IPS-18a (cell line): ENCODE results near the gene AMPD3.
A peak's percentile ranks its signal among the peaks of the same experiment; 100 is the strongest.

Experiments used
- H3K27ac ChIP-seq: one replicate; pipeline ENCODE4 v1.5.1; 2013; ENCODE audit warnings: low read length
- H3K27me3 ChIP-seq: one replicate; pipeline ENCODE4 v1.6.1; 2013; ENCODE audit warnings: mild to moderate bottlenecking, low read length; ENCODE audit not compliant: control insufficient read depth, insufficient read depth
- H3K36me3 ChIP-seq: one replicate; pipeline ENCODE4 v1.6.1; 2013; ENCODE audit warnings: low read depth, low read length; ENCODE audit not compliant: control insufficient read depth
- H3K4me1 ChIP-seq: one replicate; pipeline ENCODE4 v1.6.1; 2013; ENCODE audit warnings: low read depth, low read length; ENCODE audit not compliant: control insufficient read depth
- H3K4me3 ChIP-seq: one replicate; pipeline ENCODE4 v1.5.1; 2013; ENCODE audit warnings: low read length
- H3K9ac ChIP-seq: one replicate; pipeline ENCODE4 v1.6.1; 2013; ENCODE audit warnings: mild to moderate bottlenecking, low read length, moderate library complexity
- H3K9me3 ChIP-seq: one replicate; pipeline ENCODE4 v1.6.1; 2013; ENCODE audit warnings: low read depth, low read length; ENCODE audit not compliant: control insufficient read depth

Gene AMPD3

GRCh38 chr11:10538924-10539323 is 83.9 kb downstream of the AMPD3 start:
- peaks cover 2% of the 10 kb centered on the region for H3K36me3 ChIP-seq
- peaks cover 10% of the 10 kb centered on the region for H3K4me1 ChIP-seq
- peaks cover 9% of the 10 kb centered on the region for H3K27me3 ChIP-seq
- H3K9ac ChIP-seq, result no peak overlapping the region
- H3K27ac ChIP-seq, result no peak overlapping the region
- no peaks in the 10 kb centered on the region for H3K9me3 ChIP-seq
- H3K4me3 ChIP-seq, result no peak overlapping the region

GRCh38 chr11:10539339-10539738 is 84.3 kb downstream of the AMPD3 start:
- Histone ChIP-seq H3K9me3 (no peaks in the 10 kb centered on the region), H3K4me3 (no peak overlapping the region), H3K27ac (no peak overlapping the region), H3K9ac (no peak overlapping the region), H3K4me1 (peaks cover 10% of the 10 kb centered on the region), H3K36me3 (no peaks in the 10 kb centered on the region), H3K27me3 (peaks cover 9% of the 10 kb centered on the region)

DNA sequence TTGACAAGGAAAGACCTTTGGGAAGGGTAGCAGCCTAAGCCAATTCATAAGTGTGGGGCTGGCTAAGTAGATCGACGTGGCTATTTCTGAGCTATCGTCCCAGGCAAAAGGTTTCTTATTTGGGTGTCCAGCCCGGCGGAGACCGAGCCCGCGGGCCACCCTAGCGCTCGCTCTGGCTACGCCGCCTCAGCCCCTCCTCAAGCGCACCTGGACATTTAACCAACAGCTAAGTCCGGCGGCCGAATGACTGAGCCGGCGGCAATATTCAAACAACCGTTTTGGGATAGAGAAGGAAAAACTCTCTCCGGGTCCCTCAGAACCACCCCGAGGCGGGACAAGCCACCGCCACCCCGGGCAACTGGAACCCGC is 85.5 kb downstream of the AMPD3 start:
- no peaks in the 10 kb centered on the region for H3K9me3 ChIP-seq
- no peaks in the 10 kb centered on the region for H3K36me3 ChIP-seq
- peak overlapping the region; percentile 84 for H3K4me3 ChIP-seq
- H3K9ac ChIP-seq, result peak overlapping the region; percentile 71
- H3K27me3 ChIP-seq, result peaks cover 9% of the 10 kb centered on the region
- H3K27ac ChIP-seq, result no peak overlapping the region
- H3K4me1 ChIP-seq, result peaks cover 10% of the 10 kb centered on the region

DNA sequence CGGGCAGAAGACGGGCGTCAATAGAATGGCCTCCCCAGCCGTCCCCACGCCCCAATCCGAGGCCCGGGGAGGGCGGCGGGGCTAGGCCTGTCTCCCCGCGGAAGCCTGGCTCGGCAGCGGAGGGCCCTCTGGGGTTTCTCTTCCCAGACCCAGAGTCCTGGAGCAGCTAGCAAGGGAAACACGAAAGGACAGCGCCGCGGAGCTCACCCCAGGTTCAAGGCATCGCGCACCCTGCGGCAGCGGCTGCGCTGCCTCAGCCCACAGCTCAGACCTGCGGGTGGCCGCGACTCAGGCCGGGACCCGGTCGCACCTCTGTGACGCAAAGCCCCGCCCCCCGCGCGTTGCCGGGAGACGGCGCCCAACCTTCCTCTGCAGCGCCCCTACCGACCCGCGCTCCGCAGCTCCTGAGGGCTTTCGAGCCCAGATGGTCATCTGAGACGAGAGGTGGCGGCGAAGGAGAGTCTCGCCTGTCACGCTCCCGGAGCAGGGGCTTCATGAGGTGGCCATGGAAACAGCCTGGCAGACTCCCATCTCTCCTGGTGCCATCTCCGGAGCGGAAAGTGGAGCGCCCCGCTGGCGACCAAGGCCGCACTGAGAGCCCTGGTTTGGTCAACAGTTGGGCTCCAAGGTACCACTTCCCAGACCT is 86.0 kb downstream of the AMPD3 start, which contains the start of gene RNF141:
Gene RNF141 (minus strand): TSS at position 273 of the 646 bp plus-strand sequence. CDS start 7,029 bp downstream, outside the sequence.
- Histone ChIP-seq H3K36me3 (no peaks in the 10 kb centered on the region), H3K27me3 (peaks cover 9% of the 10 kb centered on the region), H3K9me3 (no peaks in the 10 kb centered on the region), H3K9ac (peak within 1 kb of the TSS; percentile 71), H3K4me1 (peaks cover 10% of the 10 kb centered on the region), H3K27ac (peak within 1 kb of the TSS; percentile 52), H3K4me3 (peak within 1 kb of the TSS; percentile 84)

DNA sequence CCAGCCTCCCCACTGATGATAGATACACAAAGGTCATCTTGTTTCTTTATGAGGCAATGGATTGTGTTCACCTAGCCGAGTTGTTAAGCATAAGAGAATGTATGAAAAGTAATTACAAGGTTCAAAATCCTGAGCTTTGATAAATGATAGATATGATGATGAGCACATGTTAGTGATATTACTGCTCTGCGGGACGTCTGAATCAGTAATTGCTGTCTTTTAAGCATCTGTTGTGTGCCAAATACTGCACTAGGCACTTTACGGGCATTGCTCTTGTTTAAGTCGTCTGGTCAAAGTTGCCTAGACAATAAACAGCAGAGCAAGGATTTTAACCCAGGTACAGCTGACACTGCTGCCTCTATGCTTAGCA is 86.5 kb downstream of the AMPD3 start:
- Histone ChIP-seq H3K27ac (no peak overlapping the region), H3K4me3 (peak overlapping the region; percentile 84), H3K27me3 (peaks cover 9% of the 10 kb centered on the region), H3K4me1 (peaks cover 10% of the 10 kb centered on the region), H3K36me3 (no peaks in the 10 kb centered on the region), H3K9me3 (no peaks in the 10 kb centered on the region), H3K9ac (peak overlapping the region; percentile 48)

- H3K27ac ChIP-seq, result no peak overlapping the region
- H3K9ac ChIP-seq, result no peak overlapping the region
- no peak overlapping the region for H3K4me3 ChIP-seq
- H3K9me3 ChIP-seq, result no peaks in the 10 kb centered on the region
- H3K36me3 ChIP-seq, result no peaks in the 10 kb centered on the region
- peaks cover 9% of the 10 kb centered on the region for H3K27me3 ChIP-seq
- H3K4me1 ChIP-seq, result peaks cover 10% of the 10 kb centered on the region
These were observed 87.7 kb downstream of the AMPD3 start for GRCh38 chr11:10542776-10543175.

DNA sequence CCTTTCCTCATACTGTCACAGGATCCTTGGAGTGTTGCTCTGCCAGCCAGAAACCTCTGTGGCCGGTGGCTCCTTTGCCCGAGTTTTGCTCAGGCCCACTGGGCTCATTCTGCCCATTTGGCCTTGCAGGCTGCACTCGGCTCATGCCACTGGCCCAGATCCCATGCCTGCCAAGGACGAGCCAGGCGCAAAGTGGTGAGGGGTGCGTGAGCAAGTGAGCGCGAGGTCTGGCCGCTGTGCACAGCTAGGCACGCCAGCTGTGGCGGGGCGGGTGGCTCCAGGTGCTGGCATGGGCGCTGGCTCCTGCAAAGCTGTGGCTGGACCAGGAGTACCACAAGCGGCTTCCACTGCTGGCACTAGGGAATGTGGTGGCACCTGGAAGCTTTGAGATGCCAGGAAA is 88.7 kb downstream of the AMPD3 start:
- H3K4me3 ChIP-seq, result no peak overlapping the region
- no peak overlapping the region for H3K27ac ChIP-seq
- H3K9me3 ChIP-seq, result no peaks in the 10 kb centered on the region
- peaks cover 10% of the 10 kb centered on the region for H3K4me1 ChIP-seq
- H3K9ac ChIP-seq, result no peak overlapping the region
- H3K27me3 ChIP-seq, result peaks cover 9% of the 10 kb centered on the region
- H3K36me3 ChIP-seq, result no peaks in the 10 kb centered on the region

DNA sequence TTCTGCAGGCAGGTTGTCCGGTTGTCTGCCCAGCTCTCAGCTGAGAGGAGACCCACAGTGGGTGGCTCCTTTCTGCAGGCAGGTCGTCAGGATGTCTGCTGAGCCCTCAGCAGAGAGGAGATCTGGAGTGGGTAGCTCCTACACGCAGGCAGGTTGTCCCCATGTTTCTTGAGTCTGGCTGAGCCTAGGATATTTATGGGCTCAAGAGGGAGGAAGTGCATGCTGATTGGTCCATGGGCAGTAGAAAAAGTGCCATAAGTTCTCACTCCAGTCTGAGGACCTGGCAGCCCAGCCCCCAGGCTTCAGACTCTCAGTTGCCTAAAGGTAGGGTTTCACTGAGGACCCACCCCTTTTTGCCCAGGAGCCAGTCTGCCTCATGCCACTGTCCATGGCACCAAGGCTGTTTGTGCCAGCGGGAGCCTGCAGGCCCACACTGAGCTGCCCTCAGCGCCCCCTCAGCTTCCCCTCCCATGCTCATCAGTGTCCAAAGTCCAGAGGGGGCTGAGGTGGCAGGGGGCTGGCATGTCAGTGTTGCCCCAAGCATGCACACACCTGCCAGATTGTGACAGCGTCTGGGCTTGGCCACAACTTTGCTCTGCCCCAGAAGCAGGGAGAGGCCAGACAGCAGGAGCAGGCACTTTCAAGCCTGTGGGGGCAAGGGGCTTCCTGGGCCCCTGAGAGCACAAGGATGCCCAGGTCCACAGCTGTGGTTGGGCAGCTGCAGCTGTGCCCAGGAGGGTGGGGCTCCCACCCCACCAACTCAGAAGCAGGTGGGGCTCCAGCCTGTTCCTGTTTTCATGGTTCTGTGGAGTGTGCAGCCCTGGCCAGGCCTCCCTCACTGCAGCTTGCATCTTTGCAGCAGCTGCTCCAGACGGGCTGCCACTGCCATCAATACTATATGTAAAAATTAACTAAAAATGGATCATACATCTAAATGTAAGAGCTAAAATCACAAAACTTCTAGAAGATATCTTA is 89.7 kb downstream of the AMPD3 start:
- Histone ChIP-seq H3K27me3 (peaks cover 6% of the 10 kb centered on the region), H3K9ac (no peak overlapping the region), H3K27ac (no peak overlapping the region), H3K4me3 (no peak overlapping the region), H3K4me1 (peaks cover 9% of the 10 kb centered on the region), H3K9me3 (no peaks in the 10 kb centered on the region), H3K36me3 (no peaks in the 10 kb centered on the region)

GRCh38 chr11:10550503-10551289 is 95.6 kb downstream of the AMPD3 start:
- Histone ChIP-seq H3K27me3 (no peaks in the 10 kb centered on the region), H3K27ac (no peak overlapping the region), H3K36me3 (no peaks in the 10 kb centered on the region), H3K9me3 (no peaks in the 10 kb centered on the region), H3K9ac (no peak overlapping the region), H3K4me3 (no peak overlapping the region), H3K4me1 (peaks cover 4% of the 10 kb centered on the region)

DNA sequence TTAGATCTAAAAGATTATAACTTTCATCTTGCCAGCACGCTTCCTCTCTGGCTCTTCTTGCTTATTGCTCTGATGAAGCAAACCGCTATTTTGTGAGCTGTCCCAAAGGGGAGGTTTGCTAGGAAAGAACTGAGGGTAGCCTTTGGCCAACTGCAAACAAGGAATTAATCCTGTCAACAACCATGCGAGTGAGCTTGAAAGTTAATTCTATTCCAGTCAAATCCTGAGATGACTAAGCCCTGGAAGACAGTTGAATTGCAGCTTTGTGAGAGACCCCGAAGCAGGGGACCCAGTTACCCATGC is 96.2 kb downstream of the AMPD3 start:
- Histone ChIP-seq H3K4me3 (no peak overlapping the region), H3K27me3 (no peaks in the 10 kb centered on the region), H3K27ac (no peak overlapping the region)

DNA sequence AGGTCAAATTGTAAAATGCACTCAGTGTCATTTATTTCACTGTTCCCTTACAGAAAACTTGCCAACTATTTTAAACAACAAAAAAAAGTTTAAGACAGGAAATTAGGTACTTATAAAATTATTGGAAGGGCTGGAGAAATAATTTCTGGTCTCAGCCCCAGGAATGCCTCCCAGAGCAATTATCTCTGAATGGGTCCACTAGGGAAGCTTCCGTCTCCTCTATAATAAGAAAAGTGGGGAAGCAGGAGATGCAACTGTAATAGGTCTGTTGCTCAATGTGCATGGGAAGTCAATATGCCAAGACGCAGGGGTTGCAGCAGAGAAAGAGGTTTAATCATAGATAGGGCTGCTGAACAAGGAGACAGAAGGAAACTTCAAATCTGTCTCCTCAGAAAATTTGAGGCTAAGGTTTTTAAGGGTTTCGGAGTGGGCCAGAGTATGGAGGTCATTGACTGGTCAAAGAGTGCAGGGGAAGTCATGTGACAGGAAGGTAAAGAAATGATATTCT is 96.8 kb downstream of the AMPD3 start:
- H3K27ac ChIP-seq, result no peak overlapping the region
- peaks cover 8% of the 10 kb centered on the region for H3K4me1 ChIP-seq
- no peak overlapping the region for H3K4me3 ChIP-seq
- no peaks in the 10 kb centered on the region for H3K27me3 ChIP-seq
- no peaks in the 10 kb centered on the region for H3K9me3 ChIP-seq
- H3K9ac ChIP-seq, result no peak overlapping the region
- H3K36me3 ChIP-seq, result no peaks in the 10 kb centered on the region

More for the DNA sequence above, 96.2 kb downstream of the AMPD3 start:
- H3K9me3 ChIP-seq, result no peaks in the 10 kb centered on the region
- peaks cover 6% of the 10 kb centered on the region for H3K4me1 ChIP-seq
- no peaks in the 10 kb centered on the region for H3K36me3 ChIP-seq
- H3K9ac ChIP-seq, result no peak overlapping the region
